ENCODE measurements around the gene CSNK1E. TPM values are rescaled to one million over a fixed set of nuclear protein-coding genes. Genes with fewer than 3 reads are reported as not detected.

Gene CSNK1E
- total and polyA plus RNA-seq, 7 donors = 33.4 to 193 (median 50.1) TPM

- H3K4me1 ChIP-seq = peaks cover 42% of the 10 kb centered on the region
Measured at GRCh38 chr22:38250643-38251340, 66.4 kb downstream of the CSNK1E start.

GRCh38 chr22:38249803-38250642 is 67.2 kb downstream of the CSNK1E start:
- TF ChIP-seq CTCF (IDR thresholded peaks at IDR 0.05) = no peak
- peaks cover 0 to 25% of the 10 kb centered on the region in 2 donors for H3K36me3 ChIP-seq (ENCODE audit: insufficient read depth in 1 of 2, low read depth in 1 of 2)
- ATAC-seq (peak in 3 of 4 donors; percentile 33 to 72 (median 66)), DNase-seq (no peak)
- intact Hi-C loops (cut with DNase I) = no loop called here
- H3K27me3 ChIP-seq (ENCODE audit: insufficient read depth in 3 of 3, low read length in 2 of 3) = no peaks in the 10 kb centered on the region
- peak overlapping the region; percentile 28 for H3K4me3 ChIP-seq
- peak overlapping the region; percentile 41 for H3K27ac ChIP-seq
- H3K9me3 ChIP-seq = no peaks in the 10 kb centered on the region
- H3K4me1 ChIP-seq = peaks cover 35% of the 10 kb centered on the region
- 74 to 86% (median 74%) methylated on average over 25 of the region's 25 CpGs for WGBS, 3 donors

More at GRCh38 chr22:38250643-38251340, 66.4 kb downstream of the CSNK1E start:
- no peaks in the 10 kb centered on the region for H3K9me3 ChIP-seq
- H3K36me3 ChIP-seq (ENCODE audit: insufficient read depth in 1 of 2, low read depth in 1 of 2) = peaks cover 0 to 21% of the 10 kb centered on the region in 2 donors
- TF ChIP-seq CTCF (IDR thresholded peaks at IDR 0.05) = no peak
- DNase-seq = no peak
- intact Hi-C loops (cut with DNase I) = no loop called here
- no peak overlapping the region for H3K4me3 ChIP-seq
- H3K27ac ChIP-seq = no peak overlapping the region
- ATAC-seq = peak in 3 of 4 donors; percentile 21 to 68 (median 55)
- WGBS, 3 donors = 52 to 65% (median 56%) methylated on average over 13 of the region's 13 CpGs
- H3K27me3 ChIP-seq (ENCODE audit: insufficient read depth in 3 of 3, low read length in 2 of 3) = no peaks in the 10 kb centered on the region

GRCh38 chr22:38249301-38249700 is 67.9 kb downstream of the CSNK1E start:
- no peak for ATAC-seq
- intact Hi-C loops (cut with DNase I) = no loop called here
- peaks cover 0 to 33% of the 10 kb centered on the region in 2 donors for H3K36me3 ChIP-seq (ENCODE audit: insufficient read depth in 1 of 2, low read depth in 1 of 2)
- H3K4me1 ChIP-seq = peaks cover 28% of the 10 kb centered on the region
- H3K4me3 ChIP-seq = no peak overlapping the region
- 93 to 98% (median 94%) methylated on average over 3 of the region's 3 CpGs for WGBS, 3 donors
- no peak overlapping the region for H3K27ac ChIP-seq
- H3K9me3 ChIP-seq = no peaks in the 10 kb centered on the region
- DNase-seq = no peak
- no peaks in the 10 kb centered on the region for H3K27me3 ChIP-seq (ENCODE audit: insufficient read depth in 3 of 3, low read length in 2 of 3)
- TF ChIP-seq CTCF (IDR thresholded peaks at IDR 0.05) = no peak

- peaks cover 26% of the 10 kb centered on the region for H3K4me1 ChIP-seq
- ATAC-seq = no peak
Measured at GRCh38 chr22:38248280-38248679, 69.0 kb downstream of the CSNK1E start.

More at GRCh38 chr22:38248280-38248679, 69.0 kb downstream of the CSNK1E start:
- Histone ChIP-seq H3K9me3 (no peaks in the 10 kb centered on the region), H3K4me3 (no peak overlapping the region), H3K27me3 (ENCODE audit: insufficient read depth in 3 of 3, low read length in 2 of 3) (no peaks in the 10 kb centered on the region), H3K36me3 (ENCODE audit: insufficient read depth in 1 of 2, low read depth in 1 of 2) (peaks cover 0 to 42% of the 10 kb centered on the region in 2 donors), H3K27ac (no peak overlapping the region)
- WGBS, 3 donors = 96 to 98% (median 97%) methylated on average over 6 of the region's 6 CpGs
- TF ChIP-seq CTCF (IDR thresholded peaks at IDR 0.05) = no peak
- intact Hi-C loops (cut with DNase I) = no loop called here
- no peak for DNase-seq

Measured in psoas muscle (tissue), 8 donors.